ENCODE measurements around the gene TMEM117.
A peak's percentile ranks its signal among the peaks of the same experiment; 100 is the strongest.

Gene TMEM117

GRCh38 chr12:43964033-43964432 lies 128.2 kb downstream of the TMEM117 start:
- no peaks in the 10 kb centered on the region for H3K9me3 ChIP-seq (ENCODE audit: severe bottlenecking)
- no peak for TF ChIP-seq CTCF (IDR thresholded peaks at IDR 0.05; ENCODE audit: poor library complexity, severe bottlenecking)
- no peak for ATAC-seq (ENCODE audit: low read depth)
- no peak overlapping the region for H3K4me3 ChIP-seq (ENCODE audit: severe bottlenecking)
- no peak for DNase-seq (ENCODE audit: low spot score)
- H3K27ac ChIP-seq (ENCODE audit: poor library complexity, severe bottlenecking), result no peak overlapping the region
- H3K36me3 ChIP-seq (ENCODE audit: low read depth), result no peaks in the 10 kb centered on the region
- no peaks in the 10 kb centered on the region for H3K27me3 ChIP-seq (ENCODE audit: insufficient read depth, poor library complexity, severe bottlenecking)
- no peaks in the 10 kb centered on the region for H3K4me1 ChIP-seq (ENCODE audit: insufficient read depth, poor library complexity, severe bottlenecking)

GRCh38 chr12:43964961-43965360 lies 129.1 kb downstream of the TMEM117 start:
- no peak for TF ChIP-seq CTCF (IDR thresholded peaks at IDR 0.05; ENCODE audit: poor library complexity, severe bottlenecking)
- ATAC-seq (ENCODE audit: low read depth) (no peak), DNase-seq (ENCODE audit: low spot score) (no peak)
- Histone ChIP-seq H3K9me3 (ENCODE audit: severe bottlenecking) (no peaks in the 10 kb centered on the region), H3K36me3 (ENCODE audit: low read depth) (no peaks in the 10 kb centered on the region), H3K4me3 (ENCODE audit: severe bottlenecking) (no peak overlapping the region), H3K4me1 (ENCODE audit: insufficient read depth, poor library complexity, severe bottlenecking) (peaks cover 3% of the 10 kb centered on the region), H3K27ac (ENCODE audit: poor library complexity, severe bottlenecking) (no peak overlapping the region), H3K27me3 (ENCODE audit: insufficient read depth, poor library complexity, severe bottlenecking) (no peaks in the 10 kb centered on the region)

GRCh38 chr12:43965899-43966298 lies 130.0 kb downstream of the TMEM117 start:
- DNase-seq (ENCODE audit: low spot score), result no peak
- ATAC-seq (ENCODE audit: low read depth), result no peak
- no peaks in the 10 kb centered on the region for H3K27me3 ChIP-seq (ENCODE audit: insufficient read depth, poor library complexity, severe bottlenecking)
- no peak for TF ChIP-seq CTCF (IDR thresholded peaks at IDR 0.05; ENCODE audit: poor library complexity, severe bottlenecking)
- no peaks in the 10 kb centered on the region for H3K36me3 ChIP-seq (ENCODE audit: low read depth)
- peaks cover 3% of the 10 kb centered on the region for H3K4me1 ChIP-seq (ENCODE audit: insufficient read depth, poor library complexity, severe bottlenecking)
- H3K27ac ChIP-seq (ENCODE audit: poor library complexity, severe bottlenecking), result no peak overlapping the region
- no peaks in the 10 kb centered on the region for H3K9me3 ChIP-seq (ENCODE audit: severe bottlenecking)
- no peak overlapping the region for H3K4me3 ChIP-seq (ENCODE audit: severe bottlenecking)

GRCh38 chr12:43968736-43969135 lies 132.9 kb downstream of the TMEM117 start:
- H3K27me3 ChIP-seq (ENCODE audit: insufficient read depth, poor library complexity, severe bottlenecking), result no peaks in the 10 kb centered on the region
- no peak for TF ChIP-seq CTCF (IDR thresholded peaks at IDR 0.05; ENCODE audit: poor library complexity, severe bottlenecking)
- H3K9me3 ChIP-seq (ENCODE audit: severe bottlenecking), result no peaks in the 10 kb centered on the region
- no peak overlapping the region for H3K4me3 ChIP-seq (ENCODE audit: severe bottlenecking)
- DNase-seq (ENCODE audit: low spot score), result no peak
- H3K36me3 ChIP-seq (ENCODE audit: low read depth), result no peaks in the 10 kb centered on the region
- no peak overlapping the region for H3K27ac ChIP-seq (ENCODE audit: poor library complexity, severe bottlenecking)
- H3K4me1 ChIP-seq (ENCODE audit: insufficient read depth, poor library complexity, severe bottlenecking), result peaks cover 3% of the 10 kb centered on the region
- no peak for ATAC-seq (ENCODE audit: low read depth)

- peaks cover 3% of the 10 kb centered on the region for H3K4me1 ChIP-seq (ENCODE audit: insufficient read depth, poor library complexity, severe bottlenecking)
- H3K4me3 ChIP-seq (ENCODE audit: severe bottlenecking), result no peak overlapping the region
- DNase-seq (ENCODE audit: low spot score) (no peak), ATAC-seq (ENCODE audit: low read depth) (peak; percentile 97)
- no peaks in the 10 kb centered on the region for H3K27me3 ChIP-seq (ENCODE audit: insufficient read depth, poor library complexity, severe bottlenecking)
- no peak overlapping the region for H3K27ac ChIP-seq (ENCODE audit: poor library complexity, severe bottlenecking)
- no peak for TF ChIP-seq CTCF (IDR thresholded peaks at IDR 0.05; ENCODE audit: poor library complexity, severe bottlenecking)
- no peaks in the 10 kb centered on the region for H3K9me3 ChIP-seq (ENCODE audit: severe bottlenecking)
- H3K36me3 ChIP-seq (ENCODE audit: low read depth), result no peaks in the 10 kb centered on the region
Measured at GRCh38 chr12:43969882-43970281, 134.0 kb downstream of the TMEM117 start.
